SJCRH30 (cell line): Measurements from ENCODE around the gene IZUMO1. TPM values are rescaled to one million over a fixed set of nuclear protein-coding genes. Genes with fewer than 3 reads are reported as not detected.
"Not testable (repeated sequence)": the region's sequence is repeated elsewhere in the genome, so short reads cannot be mapped to it uniquely, and the experiment has no call there.

ENCODE experiments used
- DNase-seq, 2 experiments: peaks; one replicate each; pipeline ENCODE4 v3.0.0-alpha.2; 2015 to 2020
- H3K27ac ChIP-seq: fragments of 250-450 bp; sonication (Bioruptor Pico); 2 replicates; pipeline ENCODE4 v1.5.1; 2020; ENCODE audit warnings: mild to moderate bottlenecking, moderate library complexity
- H3K27me3 ChIP-seq: fragments of 250-450 bp; sonication (Bioruptor Pico); 2 replicates; pipeline ENCODE4 v1.5.1; 2020; ENCODE audit warnings: mild to moderate bottlenecking, moderate library complexity
- H3K36me3 ChIP-seq: fragments of 250-450 bp; sonication (Bioruptor Pico); 2 replicates; pipeline ENCODE4 v1.5.1; 2020; ENCODE audit warnings: mild to moderate bottlenecking, moderate library complexity
- H3K4me1 ChIP-seq: fragments of 250-450 bp; sonication (Bioruptor Pico); 2 replicates; pipeline ENCODE4 v1.5.1; 2020; ENCODE audit warnings: mild to moderate bottlenecking, moderate library complexity
- H3K4me3 ChIP-seq: fragments of 250-450 bp; sonication (Bioruptor Pico); 2 replicates; pipeline ENCODE4 v1.5.1; 2020; ENCODE audit warnings: mild to moderate bottlenecking, moderate library complexity
- H3K9me3 ChIP-seq: fragments of 250-450 bp; sonication (Bioruptor Pico); replicated peaks from 2 replicates; pipeline ENCODE4 v1.5.1; 2020; ENCODE audit warnings: mild to moderate bottlenecking, moderate library complexity
- total RNA-seq: library from RNA; depleted of rRNA; stranded (reverse); fragments of >200 nt; shearing (Covaris generic); gene quantifications from 2 replicates; pipeline ENCODE4 v1.2.3, GENCODE V29; 2014

IZUMO1 gene
- total RNA-seq, 1 experiment from 2014 or later: not detected

DNA sequence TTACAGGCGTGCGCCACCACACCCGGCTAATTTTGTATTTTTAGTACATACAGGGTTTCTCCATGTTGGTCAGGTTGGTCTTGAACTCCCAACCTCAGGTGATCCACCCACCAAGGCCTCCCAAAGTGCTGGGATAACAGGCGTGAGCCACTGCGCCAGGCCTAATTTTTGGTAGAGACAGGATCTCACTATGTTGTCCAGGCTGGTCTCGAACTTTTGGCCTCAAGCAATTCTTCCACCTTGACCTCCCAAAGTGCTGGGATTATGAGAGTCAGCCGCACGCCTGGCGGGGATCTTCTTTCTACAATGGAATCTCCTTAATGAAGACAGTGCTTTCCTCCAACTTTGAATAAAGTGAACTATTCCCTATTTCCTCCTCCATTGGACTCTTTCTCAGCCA is 12.1 kb downstream of the IZUMO1 start:
- no peaks in the 10 kb centered on the region for H3K9me3 ChIP-seq
- H3K27me3 ChIP-seq: no peaks in the 10 kb centered on the region
- DNase-seq: no peak
- H3K4me1 ChIP-seq: peaks cover 5% of the 10 kb centered on the region; the same call in 1 of the 2 replicates
- H3K27ac ChIP-seq: no peak overlapping the region
- no peaks in the 10 kb centered on the region for H3K36me3 ChIP-seq
- no peak overlapping the region for H3K4me3 ChIP-seq

- Histone ChIP-seq H3K4me1 (no peaks in the 10 kb centered on the region), H3K27ac (no peak overlapping the region), H3K4me3 (no peak overlapping the region), H3K27me3 (no peaks in the 10 kb centered on the region), H3K9me3 (no peaks in the 10 kb centered on the region), H3K36me3 (no peaks in the 10 kb centered on the region)
- no peak for DNase-seq
These were observed 15.3 kb downstream of the IZUMO1 start for GRCh38 chr19:48731452-48731851.

- Histone ChIP-seq H3K4me3 (no peak overlapping the region), H3K36me3 (no peaks in the 10 kb centered on the region), H3K27ac (no peak overlapping the region), H3K4me1 (peaks cover 6% of the 10 kb centered on the region), H3K27me3 (no peaks in the 10 kb centered on the region), H3K9me3 (no peaks in the 10 kb centered on the region)
- DNase-seq: no peak
These were observed 17.6 kb downstream of the IZUMO1 start for GRCh38 chr19:48728911-48729664.

GRCh38 chr19:48726556-48726955 is 20.2 kb downstream of the IZUMO1 start:
- no peak overlapping the region for H3K4me3 ChIP-seq
- H3K36me3 ChIP-seq: no peaks in the 10 kb centered on the region
- no peaks in the 10 kb centered on the region for H3K9me3 ChIP-seq
- DNase-seq: no peak
- peaks cover 6% of the 10 kb centered on the region for H3K4me1 ChIP-seq
- no peak overlapping the region for H3K27ac ChIP-seq
- no peaks in the 10 kb centered on the region for H3K27me3 ChIP-seq

GRCh38 chr19:48724796-48725753 is 21.6 kb downstream of the IZUMO1 start:
- DNase-seq: peak; percentile 91 to 97
- no peaks in the 10 kb centered on the region for H3K36me3 ChIP-seq

DNA sequence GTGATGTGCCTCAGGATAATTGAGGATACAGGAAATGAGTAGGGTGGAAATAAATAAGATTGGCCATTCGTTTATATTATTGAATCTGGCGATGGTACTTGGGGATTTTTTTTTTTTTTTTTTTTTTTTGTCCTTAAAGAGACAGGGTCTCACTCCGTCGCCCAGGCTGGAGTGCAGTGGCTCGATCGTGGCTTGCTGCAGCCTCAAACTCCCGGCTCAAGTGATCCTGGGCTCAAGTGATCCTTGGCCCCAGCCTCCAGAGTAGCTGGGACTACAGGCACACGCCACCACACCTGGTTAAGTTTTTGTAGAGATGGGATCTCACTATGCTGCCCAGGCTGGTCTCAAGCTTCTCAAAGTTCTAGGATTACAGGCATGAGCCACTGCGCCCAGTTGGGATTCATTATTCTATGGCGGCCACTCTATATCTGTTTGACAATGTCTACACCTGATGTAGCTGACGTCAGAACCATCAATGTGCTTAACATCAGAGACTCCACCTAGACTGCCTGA is 24.5 kb downstream of the IZUMO1 start:
- peaks cover 6% of the 10 kb centered on the region for H3K4me1 ChIP-seq
- H3K27me3 ChIP-seq: no peaks in the 10 kb centered on the region
- no peak overlapping the region for H3K4me3 ChIP-seq
- H3K36me3 ChIP-seq: no peaks in the 10 kb centered on the region
- no peaks in the 10 kb centered on the region for H3K9me3 ChIP-seq
- no peak overlapping the region for H3K27ac ChIP-seq
- DNase-seq: no peak

More at GRCh38 chr19:48724796-48725753, 21.6 kb downstream of the IZUMO1 start:
- Histone ChIP-seq H3K27me3 (no peaks in the 10 kb centered on the region), H3K27ac (peak overlapping the region; percentile 72), H3K4me1 (peaks cover 6% of the 10 kb centered on the region), H3K9me3 (no peaks in the 10 kb centered on the region), H3K4me3 (peak overlapping the region; percentile 36)

GRCh38 chr19:48720613-48721296 is 26.0 kb downstream of the IZUMO1 start:
- Histone ChIP-seq H3K27ac (peak overlapping the region; percentile 97), H3K36me3 (peaks cover 3% of the 10 kb centered on the region; the same call in 1 of the 2 replicates), H3K9me3 (no peaks in the 10 kb centered on the region), H3K4me1 (peaks cover 6% of the 10 kb centered on the region), H3K4me3 (peak overlapping the region; percentile 68), H3K27me3 (no peaks in the 10 kb centered on the region)
- peak; percentile 99 for DNase-seq

- DNase-seq: peak in 1 of 2 experiments; percentile 71
- Histone ChIP-seq H3K9me3 (no peaks in the 10 kb centered on the region), H3K27ac (peak overlapping the region; percentile 97), H3K27me3 (no peaks in the 10 kb centered on the region), H3K36me3 (peaks cover 8% of the 10 kb centered on the region), H3K4me1 (peaks cover 3% of the 10 kb centered on the region), H3K4me3 (peak overlapping the region; percentile 68)
These were observed 26.5 kb downstream of the IZUMO1 start for GRCh38 chr19:48720251-48720612.

DNA sequence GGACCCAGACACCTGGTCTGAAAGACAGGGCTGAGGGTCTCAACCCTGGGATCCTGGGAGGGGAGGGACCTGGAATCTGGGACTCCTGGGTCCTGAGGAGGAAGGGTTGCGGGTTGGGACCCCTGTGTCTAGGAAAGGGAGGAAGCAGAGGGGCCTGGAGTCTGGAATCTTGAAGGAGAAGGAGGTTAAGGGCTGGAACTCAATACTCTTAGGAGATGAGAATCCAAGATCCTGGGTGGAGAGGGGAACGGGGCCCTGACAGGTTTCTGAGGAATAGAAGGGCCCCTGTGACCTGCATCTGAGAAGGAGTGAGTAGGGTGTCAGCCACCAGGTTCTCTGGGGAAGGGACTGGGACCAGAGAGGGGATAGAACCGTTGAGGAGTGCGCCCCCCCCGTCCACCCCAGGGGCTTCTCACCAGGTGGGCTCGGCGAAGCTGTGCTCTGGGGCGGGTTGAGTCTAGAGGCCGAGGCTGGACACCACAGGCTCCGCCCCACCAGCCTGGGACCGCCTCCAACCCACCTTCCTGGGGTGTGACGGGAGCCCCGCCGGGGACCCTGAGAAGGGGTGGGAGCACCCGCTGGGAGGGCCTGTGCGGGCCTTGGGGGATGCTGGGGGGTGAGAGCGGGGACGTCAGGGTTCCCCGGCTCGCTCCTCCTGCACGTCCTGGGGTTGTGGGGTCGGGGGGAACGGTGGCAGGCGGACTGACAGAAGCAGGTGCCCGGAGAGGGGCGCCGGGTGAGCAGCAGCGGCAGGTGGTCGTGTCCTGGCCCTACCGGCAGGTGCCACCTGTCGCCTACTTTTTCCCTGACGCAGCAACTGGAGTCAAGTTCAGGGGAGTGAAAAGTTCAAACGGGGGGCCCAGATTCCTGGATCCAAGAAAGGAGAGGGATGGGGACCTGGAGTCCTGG is 27.2 kb downstream of the IZUMO1 start, which contains the start of gene MAMSTR:
TSS of gene MAMSTR (minus strand) at position 463 of the 909 bp plus-strand sequence. CDS start 694 bp downstream, outside the sequence.
- no peaks in the 10 kb centered on the region for H3K9me3 ChIP-seq
- peak within 1 kb of the TSS; percentile 97 for H3K27ac ChIP-seq
- no peaks in the 10 kb centered on the region for H3K27me3 ChIP-seq
- peaks cover 16% of the 10 kb centered on the region for H3K36me3 ChIP-seq
- H3K4me1 ChIP-seq: peaks cover under 1% of the 10 kb centered on the region; the same call in 1 of the 2 replicates
- H3K4me3 ChIP-seq: peak within 1 kb of the TSS; percentile 68
- DNase-seq: peak; percentile 98 to 99

DNA sequence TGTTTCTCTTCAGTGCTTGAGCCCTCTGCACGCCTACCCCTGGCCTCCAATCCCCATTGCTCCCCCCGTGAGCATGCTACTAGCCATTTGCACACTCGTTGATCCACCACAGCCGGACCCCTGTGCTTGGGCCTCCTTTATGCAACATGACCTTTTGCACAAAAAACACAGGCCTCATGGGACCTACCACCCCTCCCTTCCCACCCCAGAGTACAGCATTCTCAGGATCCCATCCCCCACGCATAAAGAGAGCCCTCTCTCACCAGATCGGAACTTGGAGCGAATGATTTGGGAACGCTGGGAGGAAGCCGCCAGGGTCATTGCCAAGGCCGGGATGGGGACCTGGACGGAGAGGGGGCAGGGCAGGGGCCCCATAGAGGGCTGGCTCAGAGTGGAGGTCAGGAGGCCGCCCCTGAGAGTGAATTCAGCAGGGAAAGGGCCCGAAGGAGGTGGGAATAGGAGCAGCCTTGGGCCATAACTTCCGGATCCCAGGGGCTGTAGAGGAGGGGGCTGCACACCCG is 27.9 kb downstream of the IZUMO1 start:
- H3K4me1 ChIP-seq: no peaks in the 10 kb centered on the region
- peak overlapping the region; percentile 68 for H3K4me3 ChIP-seq
- H3K9me3 ChIP-seq: no peaks in the 10 kb centered on the region
- H3K27ac ChIP-seq: peak overlapping the region; percentile 97
- no peaks in the 10 kb centered on the region for H3K27me3 ChIP-seq
- peaks cover 21% of the 10 kb centered on the region for H3K36me3 ChIP-seq
- DNase-seq: peak; percentile 43 to 55

DNA sequence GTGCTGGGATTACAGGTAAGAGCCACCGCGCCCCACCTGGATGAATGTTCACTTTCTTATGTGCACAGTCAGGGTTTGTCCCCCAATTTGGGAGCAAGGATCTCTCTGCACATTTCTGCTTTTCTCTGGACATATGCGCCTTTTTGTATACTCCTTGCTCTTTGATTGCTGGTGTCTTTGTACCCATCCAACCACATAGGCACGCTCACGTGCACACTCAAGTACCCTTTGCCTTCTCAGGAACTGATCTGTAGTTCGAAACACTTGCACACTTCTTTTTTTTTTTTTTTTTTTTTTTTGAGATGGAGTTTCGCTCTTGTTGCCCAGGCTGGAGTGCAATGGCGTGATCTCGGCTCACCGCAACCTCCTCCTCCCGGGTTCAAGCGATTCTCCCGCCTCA is 28.6 kb downstream of the IZUMO1 start:
- not testable (repeated sequence) for DNase-seq, H3K9me3 ChIP-seq, H3K4me1 ChIP-seq, H3K27ac ChIP-seq, H3K27me3 ChIP-seq
- H3K4me3 ChIP-seq: peak overlapping the region; percentile 68
- peaks cover 28% of the 10 kb centered on the region for H3K36me3 ChIP-seq

GRCh38 chr19:48716562-48717291 is 30.0 kb downstream of the IZUMO1 start:
- DNase-seq: no peak

GRCh38 chr19:48715681-48716171 is 31.0 kb downstream of the IZUMO1 start:
- Histone ChIP-seq H3K36me3 (peaks cover 40% of the 10 kb centered on the region), H3K27me3 (no peaks in the 10 kb centered on the region), H3K4me1 (no peaks in the 10 kb centered on the region), H3K4me3 (no peak overlapping the region), H3K27ac (no peak overlapping the region), H3K9me3 (no peaks in the 10 kb centered on the region)
- DNase-seq: no peak

More at GRCh38 chr19:48716562-48717291, 30.0 kb downstream of the IZUMO1 start:
- H3K27ac ChIP-seq: no peak overlapping the region
- H3K4me3 ChIP-seq: no peak overlapping the region
- no peaks in the 10 kb centered on the region for H3K27me3 ChIP-seq
- H3K9me3 ChIP-seq: no peaks in the 10 kb centered on the region
- no peaks in the 10 kb centered on the region for H3K4me1 ChIP-seq
- H3K36me3 ChIP-seq: peaks cover 40% of the 10 kb centered on the region
